IMR-90 (cell line): ENCODE measurements around the gene GTPBP3.

Experiments used
- CEBPB ChIP-seq: IDR thresholded peaks from 2 replicates; pipeline ENCODE4 v1.6.1; 2012; ENCODE audit warnings: low read depth, low read length, improper control_type of control experiment
- MXI1 ChIP-seq: IDR thresholded peaks from 2 replicates; pipeline ENCODE4 v1.6.1; 2012; ENCODE audit warnings: low read depth, mild to moderate bottlenecking, low read length, moderate library complexity, borderline replicate concordance
- POLR2A ChIP-seq: IDR thresholded peaks from 2 replicates; pipeline ENCODE4 v1.6.1; 2012; ENCODE audit warnings: mild to moderate bottlenecking, low read depth, low read length

DNA sequence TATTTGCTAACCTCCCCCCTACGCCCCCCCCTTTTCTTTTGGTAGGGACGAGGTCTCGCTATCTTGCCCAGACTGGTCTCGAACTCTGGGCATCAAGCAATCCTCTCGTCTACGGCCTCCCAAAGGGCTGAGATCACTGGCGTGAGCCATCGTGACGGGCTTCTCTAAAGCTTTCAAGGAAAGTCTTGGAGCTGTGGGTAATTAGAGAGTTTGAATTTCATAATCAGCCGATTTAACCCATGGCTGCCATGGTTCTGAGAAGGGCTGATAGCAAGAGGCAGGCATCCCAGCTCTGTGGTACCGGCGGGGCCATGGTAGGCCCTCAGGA is 33.4 kb upstream of the GTPBP3 start:
- TF ChIP-seq CEBPB = no peak
- no peak for TF ChIP-seq POLR2A
- no peak for TF ChIP-seq MXI1
